HG03108 (cell line): ENCODE results near the gene OXSM.
A peak's percentile ranks its signal among the peaks of the same experiment; 100 is the strongest.

Experiments
- ATAC-seq: cut with Tn5 transposase; IDR thresholded peaks from one replicate; pipeline ENCODE4 v1.9.1; 2021; ENCODE audit warnings: moderate library complexity; ENCODE audit not compliant: unreplicated experiment

The OXSM gene

GRCh38 chr3:25789596-25790556, at the start of gene OXSM:
Gene OXSM (plus strand): TSS chr3:25790090. CDS start chr3:25791021, 931 bp downstream.
- ATAC-seq, result peak; percentile 92

GRCh38 chr3:25744470-25744869, 45.4 kb upstream of the OXSM start:
- no peak for ATAC-seq

GRCh38 chr3:25747033-25747432, 42.9 kb upstream of the OXSM start:
- ATAC-seq, result no peak

- ATAC-seq, result no peak
Observed at GRCh38 chr3:25748189-25748588, 41.7 kb upstream of the OXSM start.

GRCh38 chr3:25749031-25749581, 40.8 kb upstream of the OXSM start:
- ATAC-seq, result no peak

GRCh38 chr3:25751048-25751447, 38.8 kb upstream of the OXSM start:
- no peak for ATAC-seq

GRCh38 chr3:25751725-25752124, 38.2 kb upstream of the OXSM start:
- no peak for ATAC-seq

GRCh38 chr3:25768851-25769250, 21.0 kb upstream of the OXSM start:
- peak; percentile 87 for ATAC-seq

- peak; percentile 43 for ATAC-seq
Observed at GRCh38 chr3:25775936-25776335, 14.0 kb upstream of the OXSM start.

- ATAC-seq, result no peak
Observed at GRCh38 chr3:25780618-25781017, 9.3 kb upstream of the OXSM start.

GRCh38 chr3:25781145-25781757, 8.6 kb upstream of the OXSM start:
- no peak for ATAC-seq

GRCh38 chr3:25781758-25782594, 7.9 kb upstream of the OXSM start:
- ATAC-seq, result peak; percentile 48

GRCh38 chr3:25782636-25782937, 7.3 kb upstream of the OXSM start:
- ATAC-seq, result no peak

- peak; percentile 74 for ATAC-seq
Observed at GRCh38 chr3:25782938-25783660, 6.8 kb upstream of the OXSM start, which contains the start of gene NGLY1. Gene NGLY1 (minus strand): TSS chr3:25783443. CDS start chr3:25783390, 53 bp downstream.

- peak; percentile 22 for ATAC-seq
Observed at GRCh38 chr3:25783661-25784512, 6.0 kb upstream of the OXSM start.

GRCh38 chr3:25784971-25785370, 4.9 kb upstream of the OXSM start:
- no peak for ATAC-seq

GRCh38 chr3:25785826-25786225, 4.1 kb upstream of the OXSM start:
- no peak for ATAC-seq

GRCh38 chr3:25787689-25788088, 2.2 kb upstream of the OXSM start:
- ATAC-seq, result no peak

GRCh38 chr3:25789209-25789595, 688 bp upstream of the OXSM start:
- no peak for ATAC-seq
